ENCODE results near the gene ICE2.

GRCh38 chr15:60520013-60520824 is 41.3 kb upstream of the ICE2 start:
- TF ChIP-seq, protein P1, sequence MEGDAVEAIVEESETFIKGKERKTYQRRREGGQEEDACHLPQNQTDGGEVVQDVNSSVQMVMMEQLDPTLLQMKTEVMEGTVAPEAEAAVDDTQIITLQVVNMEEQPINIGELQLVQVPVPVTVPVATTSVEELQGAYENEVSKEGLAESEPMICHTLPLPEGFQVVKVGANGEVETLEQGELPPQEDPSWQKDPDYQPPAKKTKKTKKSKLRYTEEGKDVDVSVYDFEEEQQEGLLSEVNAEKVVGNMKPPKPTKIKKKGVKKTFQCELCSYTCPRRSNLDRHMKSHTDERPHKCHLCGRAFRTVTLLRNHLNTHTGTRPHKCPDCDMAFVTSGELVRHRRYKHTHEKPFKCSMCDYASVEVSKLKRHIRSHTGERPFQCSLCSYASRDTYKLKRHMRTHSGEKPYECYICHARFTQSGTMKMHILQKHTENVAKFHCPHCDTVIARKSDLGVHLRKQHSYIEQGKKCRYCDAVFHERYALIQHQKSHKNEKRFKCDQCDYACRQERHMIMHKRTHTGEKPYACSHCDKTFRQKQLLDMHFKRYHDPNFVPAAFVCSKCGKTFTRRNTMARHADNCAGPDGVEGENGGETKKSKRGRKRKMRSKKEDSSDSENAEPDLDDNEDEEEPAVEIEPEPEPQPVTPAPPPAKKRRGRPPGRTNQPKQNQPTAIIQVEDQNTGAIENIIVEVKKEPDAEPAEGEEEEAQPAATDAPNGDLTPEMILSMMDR (IDR thresholded peaks at IDR 0.05), result no peak
- no peak for TF ChIP-seq POLR2A (IDR thresholded peaks at IDR 0.05)

All from uterus (tissue), 2 donors.